Measurements from ENCODE around the gene STK32B. TPM values are rescaled to one million over a fixed set of nuclear protein-coding genes. Genes with fewer than 3 reads are reported as not detected.

Gene STK32B
- total and polyA plus RNA-seq, 12 donors = 0.12 to 0.68 (median 0.34) TPM

GRCh38 chr4:5198656-5199541 is 147.6 kb downstream of the STK32B start:
- Histone ChIP-seq H3K27me3 (peaks cover 0 to 4% (median 0%) of the 10 kb centered on the region in 7 donors), H3K27ac (no peak overlapping the region), H3K4me3 (no peak overlapping the region), H3K36me3 (no peaks in the 10 kb centered on the region), H3K9me3 (no peaks in the 10 kb centered on the region), H3K4me1 (no peaks in the 10 kb centered on the region)
- DNase-seq (no peak), ATAC-seq (no peak)
- WGBS, 2 donors = 76% methylated on average over 7 of the region's 7 CpGs
- intact Hi-C loops (cut with DNase I) = no loop called here
- TF ChIP-seq, protein P1, sequence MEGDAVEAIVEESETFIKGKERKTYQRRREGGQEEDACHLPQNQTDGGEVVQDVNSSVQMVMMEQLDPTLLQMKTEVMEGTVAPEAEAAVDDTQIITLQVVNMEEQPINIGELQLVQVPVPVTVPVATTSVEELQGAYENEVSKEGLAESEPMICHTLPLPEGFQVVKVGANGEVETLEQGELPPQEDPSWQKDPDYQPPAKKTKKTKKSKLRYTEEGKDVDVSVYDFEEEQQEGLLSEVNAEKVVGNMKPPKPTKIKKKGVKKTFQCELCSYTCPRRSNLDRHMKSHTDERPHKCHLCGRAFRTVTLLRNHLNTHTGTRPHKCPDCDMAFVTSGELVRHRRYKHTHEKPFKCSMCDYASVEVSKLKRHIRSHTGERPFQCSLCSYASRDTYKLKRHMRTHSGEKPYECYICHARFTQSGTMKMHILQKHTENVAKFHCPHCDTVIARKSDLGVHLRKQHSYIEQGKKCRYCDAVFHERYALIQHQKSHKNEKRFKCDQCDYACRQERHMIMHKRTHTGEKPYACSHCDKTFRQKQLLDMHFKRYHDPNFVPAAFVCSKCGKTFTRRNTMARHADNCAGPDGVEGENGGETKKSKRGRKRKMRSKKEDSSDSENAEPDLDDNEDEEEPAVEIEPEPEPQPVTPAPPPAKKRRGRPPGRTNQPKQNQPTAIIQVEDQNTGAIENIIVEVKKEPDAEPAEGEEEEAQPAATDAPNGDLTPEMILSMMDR (IDR thresholded peaks at IDR 0.05) = no peak

DNA sequence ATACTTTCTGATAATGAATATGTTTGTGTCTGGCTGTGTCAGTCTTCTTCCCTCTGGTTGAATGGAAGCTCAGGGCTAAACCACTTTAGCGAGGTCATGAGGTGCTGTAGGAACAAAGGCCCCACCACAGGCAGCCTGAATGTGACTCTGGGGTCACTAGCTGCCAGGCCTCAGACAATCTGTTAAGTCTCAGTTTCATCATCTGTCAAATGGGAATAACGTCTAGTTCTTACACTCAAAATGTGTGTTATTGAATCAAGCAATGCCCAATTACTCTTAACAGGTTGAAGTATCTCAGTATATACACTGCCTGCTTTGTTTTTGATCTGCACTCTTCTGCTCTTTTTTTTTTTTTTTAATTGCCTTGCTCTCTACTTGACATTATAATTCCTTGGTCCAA is 148.6 kb downstream of the STK32B start:
- Histone ChIP-seq H3K4me1 (no peaks in the 10 kb centered on the region), H3K27ac (no peak overlapping the region), H3K27me3 (peaks cover 0 to 4% (median 0%) of the 10 kb centered on the region in 7 donors), H3K9me3 (no peaks in the 10 kb centered on the region), H3K36me3 (no peaks in the 10 kb centered on the region), H3K4me3 (no peak overlapping the region)
- intact Hi-C loops (cut with DNase I) = no loop called here
- TF ChIP-seq, protein P1 (IDR thresholded peaks at IDR 0.05) = no peak
- 52 to 67% methylated on average over 2 of the region's 2 CpGs for WGBS, 2 donors
- DNase-seq (no peak), ATAC-seq (no peak)

DNA sequence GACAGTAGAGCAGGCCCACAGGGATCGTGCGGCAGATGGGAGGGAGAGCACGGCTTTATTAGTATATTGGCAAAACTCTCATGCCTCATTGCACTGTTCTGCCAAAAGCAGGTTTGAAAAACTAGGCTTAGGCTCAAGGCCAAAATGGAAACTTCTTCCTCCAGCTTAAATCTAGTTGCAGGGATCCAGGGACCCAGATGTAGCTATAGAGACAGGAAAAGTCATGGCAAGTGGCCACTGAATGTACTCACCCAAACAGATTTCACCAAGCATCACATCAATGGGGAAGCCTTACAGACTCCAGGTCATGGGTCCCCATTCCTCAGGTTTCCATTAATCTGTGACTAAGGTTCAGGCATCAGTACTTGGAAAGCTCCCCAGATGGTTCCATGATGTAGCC is 149.2 kb downstream of the STK32B start:
- intact Hi-C loops (cut with DNase I) = no loop called here
- no peaks in the 10 kb centered on the region for H3K4me1 ChIP-seq
- H3K4me3 ChIP-seq = no peak overlapping the region
- no peaks in the 10 kb centered on the region for H3K36me3 ChIP-seq
- TF ChIP-seq, protein P1 (IDR thresholded peaks at IDR 0.05) = no peak
- WGBS, 2 donors = 63 to 71% methylated on average over 3 of the region's 3 CpGs
- no peak overlapping the region for H3K27ac ChIP-seq
- H3K27me3 ChIP-seq = peaks cover 0 to 4% (median 0%) of the 10 kb centered on the region in 7 donors
- DNase-seq = no peak
- H3K9me3 ChIP-seq = no peaks in the 10 kb centered on the region
- ATAC-seq = no peak

DNA sequence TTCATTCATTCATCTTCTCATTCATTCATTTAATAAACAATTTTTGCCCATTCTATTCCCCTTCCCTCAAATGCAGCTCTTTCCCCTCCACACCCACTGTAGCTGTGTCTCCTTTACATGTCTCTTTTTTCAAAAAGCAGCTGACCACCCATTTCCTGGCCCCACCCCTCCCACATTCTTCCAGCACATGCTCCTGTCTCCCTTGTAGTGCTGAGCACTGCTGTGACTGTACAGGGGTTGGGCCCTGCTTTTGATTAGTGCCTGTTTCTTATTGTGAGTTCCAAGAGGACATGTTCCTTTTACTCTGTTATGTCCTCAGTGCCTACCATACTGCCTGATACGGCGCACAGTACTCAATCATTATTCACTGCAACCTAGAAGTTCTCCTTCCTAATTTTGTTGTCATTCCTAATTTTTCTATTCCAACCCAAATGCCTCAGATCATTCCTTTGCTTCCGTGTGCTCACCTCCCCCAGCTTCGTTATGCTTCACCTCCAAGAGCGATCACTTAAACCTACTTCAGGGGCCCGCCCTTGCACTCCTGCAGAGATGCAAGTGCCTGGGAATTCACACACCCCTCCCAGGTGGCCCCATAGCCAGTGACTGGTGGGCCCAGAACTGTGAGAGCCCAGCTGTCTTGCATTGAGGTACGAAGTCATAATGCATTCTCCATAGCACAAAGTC is 152.2 kb downstream of the STK32B start:
- H3K9me3 ChIP-seq = peaks cover 0 to 3% (median 0%) of the 10 kb centered on the region in 11 donors
- intact Hi-C loops (cut with DNase I) = no loop called here
- H3K4me3 ChIP-seq = no peak overlapping the region
- ATAC-seq (no peak), DNase-seq (no peak)
- TF ChIP-seq, protein P1 (IDR thresholded peaks at IDR 0.05) = no peak
- H3K27ac ChIP-seq = no peak overlapping the region
- peaks cover 0 to 4% (median 0%) of the 10 kb centered on the region in 7 donors for H3K27me3 ChIP-seq
- H3K36me3 ChIP-seq = no peaks in the 10 kb centered on the region
- no peaks in the 10 kb centered on the region for H3K4me1 ChIP-seq
- WGBS, 2 donors = 59 to 60% methylated on average over 7 of the region's 7 CpGs

Data from heart right ventricle (tissue), 16 donors.